DND-41 (cell line): ENCODE measurements around the gene GCLM.

Source experiments
- EZH2 ChIP-seq: IDR thresholded peaks from 3 replicates; pipeline ENCODE4 v1.6.1; 2012; ENCODE audit warnings: borderline replicate concordance, low read depth, mild to moderate bottlenecking, moderate library complexity, low read length, inconsistent platforms; ENCODE audit not compliant: severe bottlenecking
- TF ChIP-seq, protein P1 (sequence below): IDR thresholded peaks from 2 replicates; pipeline ENCODE4 v1.5.1; 2012; ENCODE audit warnings: borderline replicate concordance, low read length, moderate library complexity, mild to moderate bottlenecking; ENCODE audit not compliant: poor library complexity, severe bottlenecking; ENCODE audit errors: extremely low read depth

DNA sequence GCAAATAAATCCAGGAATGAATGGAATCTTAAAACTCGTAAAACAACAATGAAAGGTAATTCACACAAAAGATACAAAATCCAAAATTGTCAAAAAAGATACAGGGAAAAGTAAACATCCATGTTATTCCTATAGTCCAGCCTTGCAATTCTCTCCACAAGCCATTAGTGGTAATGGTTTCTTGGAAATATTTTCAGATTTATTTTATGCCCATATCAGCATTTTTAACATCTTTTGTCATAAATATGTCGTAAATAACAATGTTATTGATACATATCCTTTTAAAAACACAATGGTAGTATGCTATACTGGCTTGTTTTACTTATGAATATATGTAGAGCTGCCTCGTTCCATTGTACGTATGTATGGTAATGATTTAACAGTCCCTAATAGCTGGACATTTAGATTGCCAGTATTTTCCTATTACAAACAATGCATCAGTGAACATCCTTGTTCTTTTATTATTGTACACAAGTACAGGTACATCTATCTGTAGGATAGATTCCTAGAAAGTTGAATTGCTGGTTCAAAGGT is 60.8 kb downstream of the GCLM start:
- TF ChIP-seq, protein P1, sequence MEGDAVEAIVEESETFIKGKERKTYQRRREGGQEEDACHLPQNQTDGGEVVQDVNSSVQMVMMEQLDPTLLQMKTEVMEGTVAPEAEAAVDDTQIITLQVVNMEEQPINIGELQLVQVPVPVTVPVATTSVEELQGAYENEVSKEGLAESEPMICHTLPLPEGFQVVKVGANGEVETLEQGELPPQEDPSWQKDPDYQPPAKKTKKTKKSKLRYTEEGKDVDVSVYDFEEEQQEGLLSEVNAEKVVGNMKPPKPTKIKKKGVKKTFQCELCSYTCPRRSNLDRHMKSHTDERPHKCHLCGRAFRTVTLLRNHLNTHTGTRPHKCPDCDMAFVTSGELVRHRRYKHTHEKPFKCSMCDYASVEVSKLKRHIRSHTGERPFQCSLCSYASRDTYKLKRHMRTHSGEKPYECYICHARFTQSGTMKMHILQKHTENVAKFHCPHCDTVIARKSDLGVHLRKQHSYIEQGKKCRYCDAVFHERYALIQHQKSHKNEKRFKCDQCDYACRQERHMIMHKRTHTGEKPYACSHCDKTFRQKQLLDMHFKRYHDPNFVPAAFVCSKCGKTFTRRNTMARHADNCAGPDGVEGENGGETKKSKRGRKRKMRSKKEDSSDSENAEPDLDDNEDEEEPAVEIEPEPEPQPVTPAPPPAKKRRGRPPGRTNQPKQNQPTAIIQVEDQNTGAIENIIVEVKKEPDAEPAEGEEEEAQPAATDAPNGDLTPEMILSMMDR, result no peak
- TF ChIP-seq EZH2, result no peak
